Muscle of leg (tissue), 11 donors: Measurements from ENCODE around the gene NKD1. TPM values are rescaled to one million over a fixed set of nuclear protein-coding genes. Genes with fewer than 3 reads are reported as not detected.

Source experiments
- DNase-seq: peaks from one replicate; pipeline ENCODE4 v3.0.0; 2013
- H3K27ac ChIP-seq: one replicate; pipeline ENCODE4 v1.5.1; 2013; ENCODE audit warnings: mild to moderate bottlenecking, low read length, control low read depth
- H3K27me3 ChIP-seq: one replicate; pipeline ENCODE4 v1.6.1; 2013; ENCODE audit warnings: low read length; ENCODE audit not compliant: control insufficient read depth, insufficient read depth
- H3K36me3 ChIP-seq: one replicate; pipeline ENCODE4 v1.6.1; 2013; ENCODE audit warnings: low read length; ENCODE audit not compliant: control insufficient read depth, insufficient read depth
- H3K4me1 ChIP-seq: one replicate; pipeline ENCODE4 v1.6.1; 2013; ENCODE audit warnings: low read length; ENCODE audit not compliant: control insufficient read depth, insufficient read depth
- H3K4me3 ChIP-seq: one replicate; pipeline ENCODE4 v1.5.1; 2013; ENCODE audit warnings: low read length, control low read depth
- H3K9me3 ChIP-seq: replicated peaks from 2 replicates; pipeline ENCODE4 v1.6.1; 2013; ENCODE audit warnings: low read depth, low read length; ENCODE audit not compliant: control insufficient read depth
- WGBS: methylation state at CpG from one replicate; pipeline ENCODE4 v1.1.5; 2013; ENCODE audit warnings: missing lambda C conversion rate; ENCODE audit not compliant: insufficient coverage; 5-methylcytosine and 5-hydroxymethylcytosine counted together
- polyA plus RNA-seq, 8 donors: library from polyadenylated mRNA; unstranded; fragments of 120-200 nt; gene quantifications; one replicate each; pipeline versions ENCODE4 v1.2.1 to v1.2.3, GENCODE V29; 2013; ENCODE audit warnings: inconsistent platforms in 1 of 8, low replicate concordance in 1 of 8; ENCODE audit not compliant: insufficient read length in 8 of 8, insufficient read depth in 1 of 8
- total RNA-seq: library from RNA; stranded (reverse); fragments of 120-200 nt; gene quantifications from one replicate; pipeline ENCODE4 v1.2.4, GENCODE V29; 2013

The NKD1 gene
- total and polyA plus RNA-seq, 9 donors = 2.8 to 7.7 (median 4.5) TPM

DNA sequence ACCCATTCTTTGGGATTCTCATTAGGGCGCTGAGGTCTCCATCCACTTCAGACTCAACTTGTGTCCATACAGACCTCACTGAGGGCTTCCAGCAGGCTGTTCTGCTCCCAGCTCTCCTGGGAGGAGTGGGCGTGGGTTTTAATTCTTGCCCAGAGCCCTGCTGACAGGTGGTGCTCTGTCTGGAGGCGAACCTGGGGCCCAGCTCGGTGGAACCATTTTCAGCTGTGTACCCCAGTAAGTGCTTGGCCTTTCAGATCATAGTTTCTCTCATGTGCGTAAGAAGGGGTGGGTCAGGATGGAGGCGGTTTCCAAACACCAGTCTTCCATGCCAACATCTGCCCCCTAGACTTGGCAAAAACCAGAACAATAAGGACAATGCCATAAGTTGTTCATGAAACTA lies 21.4 kb upstream of the NKD1 start:
- H3K4me1 ChIP-seq = no peaks in the 10 kb centered on the region
- peaks cover 2% of the 10 kb centered on the region for H3K9me3 ChIP-seq
- DNase-seq = no peak
- H3K36me3 ChIP-seq = no peaks in the 10 kb centered on the region
- 80% methylated on average over 1 of the region's 6 CpGs for WGBS
- H3K27me3 ChIP-seq = peaks cover 6% of the 10 kb centered on the region
- H3K27ac ChIP-seq = no peak overlapping the region
- no peak overlapping the region for H3K4me3 ChIP-seq

GRCh38 chr16:50528820-50529219 lies 19.4 kb upstream of the NKD1 start:
- Histone ChIP-seq H3K9me3 (peaks cover 2% of the 10 kb centered on the region), H3K4me1 (no peaks in the 10 kb centered on the region), H3K4me3 (no peak overlapping the region), H3K36me3 (no peaks in the 10 kb centered on the region), H3K27me3 (peaks cover 7% of the 10 kb centered on the region), H3K27ac (no peak overlapping the region)
- no peak for DNase-seq
- WGBS = no CpG with 5 or more reads among the region's 1 CpG

- DNase-seq = no peak
- Histone ChIP-seq H3K36me3 (no peaks in the 10 kb centered on the region), H3K9me3 (peaks cover 2% of the 10 kb centered on the region), H3K4me3 (no peak overlapping the region), H3K27ac (no peak overlapping the region), H3K27me3 (peaks cover 7% of the 10 kb centered on the region), H3K4me1 (no peaks in the 10 kb centered on the region)
Measured at GRCh38 chr16:50529334-50529733, 18.9 kb upstream of the NKD1 start.

DNA sequence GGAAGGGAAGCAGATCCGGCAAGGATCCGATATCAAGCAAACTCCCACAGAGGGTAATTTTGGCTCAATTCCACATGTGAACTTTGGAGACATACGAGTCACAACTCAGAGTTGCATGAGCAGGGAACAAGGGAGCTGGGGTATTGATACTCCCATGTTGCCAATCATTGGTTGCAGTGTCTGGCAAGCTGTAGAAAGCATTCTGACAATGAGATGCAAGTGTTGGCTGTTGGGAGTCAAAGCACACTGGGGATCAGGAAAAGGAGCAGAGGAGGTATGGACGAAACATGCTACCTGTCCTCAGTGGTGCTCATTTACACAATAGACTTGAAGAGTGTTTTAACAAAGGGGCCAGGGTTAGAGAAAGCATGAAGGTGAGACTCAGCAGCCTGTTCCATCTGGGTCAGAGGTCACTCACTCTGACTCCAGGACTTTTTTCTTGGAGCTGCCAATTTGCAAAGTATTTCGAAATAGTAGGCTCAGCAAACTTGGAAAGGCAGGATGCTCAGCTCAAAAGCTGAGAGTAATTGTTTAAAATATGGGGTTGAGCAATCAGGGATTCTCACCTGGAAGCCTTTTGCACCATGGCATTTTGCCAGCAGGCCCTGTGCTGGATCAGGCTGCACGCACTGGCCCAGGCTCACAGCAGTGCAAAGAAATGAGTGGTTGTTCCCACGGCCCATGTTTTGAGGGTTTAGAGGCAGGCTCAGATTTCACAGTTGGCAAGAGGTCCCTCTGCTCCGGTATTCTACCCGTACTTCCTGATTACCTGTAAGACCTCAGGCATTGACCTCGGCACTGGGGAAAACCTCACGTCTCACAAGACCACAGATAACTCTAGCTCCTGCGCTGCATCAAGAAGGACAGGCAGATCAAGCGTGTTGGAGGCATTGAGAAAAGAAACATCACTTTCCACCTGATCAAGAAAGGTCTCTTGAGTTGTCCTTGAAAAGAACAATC lies 17.6 kb upstream of the NKD1 start:
- WGBS = 42% methylated on average over 3 of the region's 13 CpGs
- no peak overlapping the region for H3K4me3 ChIP-seq
- H3K4me1 ChIP-seq = no peaks in the 10 kb centered on the region
- H3K36me3 ChIP-seq = no peaks in the 10 kb centered on the region
- H3K27me3 ChIP-seq = peaks cover 9% of the 10 kb centered on the region
- H3K27ac ChIP-seq = no peak overlapping the region
- DNase-seq = no peak
- peaks cover 2% of the 10 kb centered on the region for H3K9me3 ChIP-seq

- H3K36me3 ChIP-seq = no peaks in the 10 kb centered on the region
- H3K27me3 ChIP-seq = peaks cover 13% of the 10 kb centered on the region
- H3K4me3 ChIP-seq = no peak overlapping the region
- WGBS = 88% methylated on average over 1 of the region's 2 CpGs
- peaks cover 2% of the 10 kb centered on the region for H3K9me3 ChIP-seq
- H3K4me1 ChIP-seq = no peaks in the 10 kb centered on the region
- DNase-seq = no peak
- no peak overlapping the region for H3K27ac ChIP-seq
Measured at GRCh38 chr16:50531359-50531758, 16.8 kb upstream of the NKD1 start.

GRCh38 chr16:50531901-50532300 lies 16.3 kb upstream of the NKD1 start:
- DNase-seq = no peak
- H3K9me3 ChIP-seq = peaks cover 2% of the 10 kb centered on the region
- H3K4me3 ChIP-seq = no peak overlapping the region
- no peaks in the 10 kb centered on the region for H3K36me3 ChIP-seq
- H3K4me1 ChIP-seq = no peaks in the 10 kb centered on the region
- no peak overlapping the region for H3K27ac ChIP-seq
- 100% methylated on average over 1 of the region's 3 CpGs for WGBS
- H3K27me3 ChIP-seq = peaks cover 13% of the 10 kb centered on the region

GRCh38 chr16:50532576-50532975 lies 15.6 kb upstream of the NKD1 start:
- WGBS = 90% methylated on average over 3 of the region's 6 CpGs
- no peak for DNase-seq
- H3K4me3 ChIP-seq = no peak overlapping the region

DNA sequence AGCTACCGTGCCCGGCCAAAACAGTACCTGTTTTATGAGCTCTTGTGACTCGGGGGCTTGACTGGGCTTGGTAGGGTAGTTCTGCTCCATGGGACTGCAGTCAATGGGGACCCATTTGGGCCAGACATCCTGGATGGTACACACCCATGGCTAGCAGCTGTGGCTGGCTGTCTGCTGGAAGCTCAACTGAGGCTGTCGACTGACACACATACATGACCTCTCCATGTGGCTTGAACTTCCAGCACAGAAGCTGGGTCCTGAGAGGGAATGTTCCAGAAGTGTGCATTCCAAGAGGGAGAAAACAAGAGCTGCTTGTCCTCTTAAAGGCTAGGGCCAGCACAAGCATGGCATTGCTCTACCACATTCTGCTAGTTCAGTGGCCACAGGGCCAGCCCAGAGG lies 14.9 kb upstream of the NKD1 start:
- Histone ChIP-seq H3K4me1 (no peaks in the 10 kb centered on the region), H3K27me3 (peaks cover 13% of the 10 kb centered on the region), H3K36me3 (no peaks in the 10 kb centered on the region), H3K27ac (no peak overlapping the region), H3K4me3 (no peak overlapping the region), H3K9me3 (peaks cover 2% of the 10 kb centered on the region)
- WGBS = 93% methylated on average over 3 of the region's 4 CpGs
- DNase-seq = no peak

More at GRCh38 chr16:50532576-50532975, 15.6 kb upstream of the NKD1 start:
- H3K27ac ChIP-seq = no peak overlapping the region
- peaks cover 2% of the 10 kb centered on the region for H3K9me3 ChIP-seq
- no peaks in the 10 kb centered on the region for H3K36me3 ChIP-seq
- no peaks in the 10 kb centered on the region for H3K4me1 ChIP-seq
- peaks cover 13% of the 10 kb centered on the region for H3K27me3 ChIP-seq

- H3K9me3 ChIP-seq = peaks cover 2% of the 10 kb centered on the region
- H3K4me1 ChIP-seq = no peaks in the 10 kb centered on the region
- no peak for DNase-seq
- no peaks in the 10 kb centered on the region for H3K36me3 ChIP-seq
- peaks cover 16% of the 10 kb centered on the region for H3K27me3 ChIP-seq
- 64% methylated on average over 2 of the region's 4 CpGs for WGBS
- no peak overlapping the region for H3K4me3 ChIP-seq
- no peak overlapping the region for H3K27ac ChIP-seq
Measured at GRCh38 chr16:50534091-50534490, 14.1 kb upstream of the NKD1 start.

- Histone ChIP-seq H3K27me3 (peaks cover 16% of the 10 kb centered on the region), H3K9me3 (peaks cover under 1% of the 10 kb centered on the region), H3K4me3 (no peak overlapping the region), H3K27ac (no peak overlapping the region), H3K36me3 (no peaks in the 10 kb centered on the region), H3K4me1 (no peaks in the 10 kb centered on the region)
- no peak for DNase-seq
- 86% methylated on average over 4 of the region's 10 CpGs for WGBS
Measured at GRCh38 chr16:50534556-50534955, 13.6 kb upstream of the NKD1 start.
